IMR-90 (cell line): ENCODE data around the gene NARS2.

Experiments used
- CEBPB ChIP-seq: IDR thresholded peaks from 2 replicates; pipeline ENCODE4 v1.6.1; 2012; ENCODE audit warnings: low read depth, low read length, improper control_type of control experiment
- CTCF ChIP-seq: conservative IDR thresholded peaks from 2 replicates; pipeline ENCODE4 v1.5.1; 2012; ENCODE audit warnings: mild to moderate bottlenecking, low read depth, low read length, improper control_type of control experiment
- MAZ ChIP-seq: IDR thresholded peaks from 2 replicates; pipeline ENCODE4 v1.6.1; 2012; ENCODE audit warnings: low read depth, mild to moderate bottlenecking, low read length, improper control_type of control experiment, moderate library complexity, borderline replicate concordance
- POLR2A ChIP-seq: IDR thresholded peaks from 2 replicates; pipeline ENCODE4 v1.6.1; 2012; ENCODE audit warnings: mild to moderate bottlenecking, low read depth, low read length
- RAD21 ChIP-seq: IDR thresholded peaks from 2 replicates; pipeline ENCODE4 v1.6.1; 2012; ENCODE audit warnings: low read length, improper control_type of control experiment
- RCOR1 ChIP-seq: IDR thresholded peaks from 2 replicates; pipeline ENCODE4 v1.6.1; 2012; ENCODE audit warnings: mild to moderate bottlenecking, low read length, improper control_type of control experiment; ENCODE audit not compliant: insufficient replicate concordance
- USF2 ChIP-seq: fragments of 150-350 bp; IDR thresholded peaks from 2 replicates; pipeline ENCODE4 v1.6.1; 2017; ENCODE audit warnings: mild to moderate bottlenecking, antibody characterized with exemption, low read length, low read depth
- TF ChIP-seq, protein P1 (sequence below): fragments of 150-350 bp; IDR thresholded peaks from 2 replicates; pipeline ENCODE4 v1.6.1; 2016; ENCODE audit warnings: low read depth, mild to moderate bottlenecking, low read length, moderate library complexity, borderline replicate concordance

DNA sequence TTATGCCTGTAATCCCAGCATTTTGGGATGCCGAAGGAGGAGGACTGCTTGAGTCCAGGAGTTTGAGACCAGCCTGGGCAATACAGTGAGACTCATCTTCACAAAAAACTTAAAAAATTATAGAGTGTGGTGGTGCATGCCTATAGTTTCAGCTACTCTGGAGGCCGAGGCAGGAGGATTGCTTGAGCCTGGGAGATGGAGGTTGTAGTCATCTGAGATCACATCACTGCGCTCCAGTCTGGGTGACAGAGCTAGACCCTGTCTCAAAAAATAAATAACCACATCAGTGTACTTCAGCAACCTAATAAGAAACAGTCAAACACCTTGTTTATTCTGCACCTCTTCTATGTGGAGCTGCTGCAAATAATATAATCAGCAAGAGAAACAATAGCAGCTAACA lies 1.4 kb downstream of the NARS2 start:
- TF ChIP-seq POLR2A (no peak), CTCF (no peak), CEBPB (no peak), RAD21 (no peak), MAZ (no peak), USF2 (no peak), RCOR1 (no peak)
- TF ChIP-seq, protein P1, sequence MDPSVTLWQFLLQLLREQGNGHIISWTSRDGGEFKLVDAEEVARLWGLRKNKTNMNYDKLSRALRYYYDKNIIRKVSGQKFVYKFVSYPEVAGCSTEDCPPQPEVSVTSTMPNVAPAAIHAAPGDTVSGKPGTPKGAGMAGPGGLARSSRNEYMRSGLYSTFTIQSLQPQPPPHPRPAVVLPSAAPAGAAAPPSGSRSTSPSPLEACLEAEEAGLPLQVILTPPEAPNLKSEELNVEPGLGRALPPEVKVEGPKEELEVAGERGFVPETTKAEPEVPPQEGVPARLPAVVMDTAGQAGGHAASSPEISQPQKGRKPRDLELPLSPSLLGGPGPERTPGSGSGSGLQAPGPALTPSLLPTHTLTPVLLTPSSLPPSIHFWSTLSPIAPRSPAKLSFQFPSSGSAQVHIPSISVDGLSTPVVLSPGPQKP: no peak
